HG02610 (cell line): ENCODE data around the gene SPON1.
"Not testable (repeated sequence)": the region's sequence is repeated elsewhere in the genome, so short reads cannot be mapped to it uniquely, and the experiment has no call there.

Experiments used
- ATAC-seq: cut with Tn5 transposase; IDR thresholded peaks from one replicate; pipeline ENCODE4 v1.9.1; 2021; ENCODE audit warnings: mild to moderate bottlenecking, moderate library complexity; ENCODE audit not compliant: unreplicated experiment

SPON1 gene

DNA sequence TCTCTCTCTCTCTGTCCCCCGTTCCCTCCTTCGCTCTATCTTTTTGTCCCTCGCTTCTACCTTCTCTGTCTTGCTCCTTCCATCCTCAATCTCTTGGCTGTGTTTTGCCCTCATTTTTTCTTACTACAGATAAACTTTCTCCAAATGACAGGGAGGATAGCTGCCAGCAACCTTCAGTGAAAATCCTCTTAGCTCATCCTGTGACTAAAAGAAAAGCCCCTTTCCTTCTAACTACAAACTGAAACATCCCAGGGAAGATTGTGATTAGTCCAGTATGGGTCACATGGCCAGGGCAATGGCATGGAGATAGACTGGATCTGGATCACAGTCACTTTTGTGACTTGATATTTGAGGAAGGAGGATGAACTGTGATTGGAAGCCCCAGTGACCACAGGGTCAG, 10.4 kb downstream of the SPON1 start:
- ATAC-seq: no peak

DNA sequence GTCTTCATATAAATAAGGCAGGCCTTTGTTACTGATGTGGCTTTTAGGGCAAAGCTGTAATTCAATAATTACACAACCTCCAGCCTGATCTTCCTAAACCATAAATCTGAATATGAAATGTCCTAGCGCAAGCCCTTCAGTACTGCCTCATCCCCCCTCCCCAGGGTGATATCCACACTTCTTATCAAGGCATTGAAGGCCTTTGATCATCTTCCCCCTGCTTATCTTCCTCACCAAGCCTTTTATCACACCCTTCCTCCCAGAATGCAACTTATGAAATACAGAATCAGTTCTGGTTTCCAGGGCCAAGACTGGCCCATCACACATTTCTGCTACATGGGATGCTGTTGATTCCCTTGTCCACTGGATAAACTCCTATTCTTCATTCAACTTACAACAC, 12.1 kb downstream of the SPON1 start:
- ATAC-seq: no peak

DNA sequence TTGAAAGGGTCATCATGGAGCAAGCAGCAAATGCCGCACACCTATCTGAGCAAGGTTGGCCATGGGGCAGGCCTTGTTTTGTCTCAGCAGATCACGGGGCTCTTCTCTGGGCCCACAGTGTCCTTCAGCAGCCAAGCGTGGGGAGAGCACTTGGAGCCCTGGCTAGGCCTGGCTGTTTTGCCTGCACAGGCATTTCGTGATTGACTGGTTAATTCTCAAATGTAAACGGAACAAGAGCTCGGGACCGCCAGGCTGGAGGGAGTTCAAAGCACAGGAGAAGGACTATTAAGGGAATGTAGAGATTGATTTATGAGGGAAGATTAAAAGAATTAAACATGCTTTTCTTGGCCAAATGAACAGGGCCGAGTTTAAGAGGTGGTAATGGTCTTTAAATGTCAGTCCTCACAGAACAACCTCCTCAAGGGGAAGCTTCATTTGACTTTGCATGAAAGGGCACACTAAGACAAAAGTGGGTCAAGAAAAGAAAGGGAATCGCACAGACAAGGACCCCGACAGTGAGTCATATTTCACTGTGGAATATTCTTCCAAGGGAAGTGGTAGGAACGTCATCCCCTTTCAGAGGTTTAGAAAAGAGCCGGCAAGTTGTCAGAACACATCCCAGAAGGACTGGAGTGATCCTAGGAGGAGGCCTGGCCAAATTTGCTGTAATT, 20.7 kb downstream of the SPON1 start:
- ATAC-seq: no peak

DNA sequence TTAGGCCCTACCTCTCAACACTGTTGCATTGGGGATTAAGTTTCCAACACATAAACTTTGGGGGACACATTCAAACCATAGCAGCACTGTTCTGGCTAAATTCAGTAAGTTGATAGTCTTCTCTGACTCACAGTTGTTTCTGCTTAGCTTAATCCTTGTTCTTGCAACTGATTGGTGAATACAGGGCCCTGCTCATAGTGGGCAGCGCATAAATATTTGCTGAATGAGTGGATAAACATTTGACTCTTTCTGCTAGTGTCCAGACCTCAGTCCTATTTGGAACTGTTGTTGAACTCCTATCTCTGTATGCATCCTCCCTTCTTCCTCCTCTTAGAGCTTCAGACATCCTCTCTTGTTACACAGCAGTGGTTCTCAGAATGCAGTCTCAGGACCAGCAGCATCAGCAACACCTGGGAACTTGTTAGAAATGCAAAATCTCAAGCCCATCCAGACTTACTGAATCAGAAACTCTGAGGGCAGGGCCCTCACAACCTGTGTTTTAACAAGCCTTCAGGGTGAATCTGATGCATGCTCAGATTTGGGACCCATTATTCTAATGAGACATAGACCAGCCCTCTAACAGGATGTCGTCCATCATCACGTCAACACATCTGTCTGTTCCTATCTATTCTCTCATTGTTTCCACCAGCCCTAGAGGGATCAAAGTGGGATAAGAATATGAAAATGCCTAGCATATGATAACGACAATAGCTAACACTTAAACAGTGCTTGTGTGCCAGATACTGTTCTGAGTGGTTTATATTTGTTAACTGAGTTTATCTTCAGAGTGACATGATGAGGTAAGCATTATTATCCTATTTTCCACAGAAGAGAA, 22.3 kb downstream of the SPON1 start:
- no peak for ATAC-seq

DNA sequence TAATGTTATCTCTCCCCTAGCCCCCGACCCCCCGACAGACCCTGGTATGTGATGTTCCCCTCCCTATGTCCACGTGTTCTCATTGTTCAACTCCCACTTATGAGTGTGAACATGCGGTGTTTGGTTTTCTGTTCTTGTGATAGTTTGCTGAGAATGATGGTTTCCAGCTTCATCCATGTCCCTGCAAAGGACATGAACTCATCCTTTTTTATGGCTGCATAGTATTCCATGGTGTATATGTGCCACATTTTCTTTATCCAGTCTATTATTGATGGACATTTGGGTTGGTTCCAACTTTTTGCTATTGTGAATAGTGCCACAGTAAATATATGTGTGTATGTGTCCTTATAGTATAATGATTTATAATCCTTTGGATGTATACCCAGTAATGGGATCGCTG, 24.2 kb downstream of the SPON1 start:
- not testable (repeated sequence) for ATAC-seq

DNA sequence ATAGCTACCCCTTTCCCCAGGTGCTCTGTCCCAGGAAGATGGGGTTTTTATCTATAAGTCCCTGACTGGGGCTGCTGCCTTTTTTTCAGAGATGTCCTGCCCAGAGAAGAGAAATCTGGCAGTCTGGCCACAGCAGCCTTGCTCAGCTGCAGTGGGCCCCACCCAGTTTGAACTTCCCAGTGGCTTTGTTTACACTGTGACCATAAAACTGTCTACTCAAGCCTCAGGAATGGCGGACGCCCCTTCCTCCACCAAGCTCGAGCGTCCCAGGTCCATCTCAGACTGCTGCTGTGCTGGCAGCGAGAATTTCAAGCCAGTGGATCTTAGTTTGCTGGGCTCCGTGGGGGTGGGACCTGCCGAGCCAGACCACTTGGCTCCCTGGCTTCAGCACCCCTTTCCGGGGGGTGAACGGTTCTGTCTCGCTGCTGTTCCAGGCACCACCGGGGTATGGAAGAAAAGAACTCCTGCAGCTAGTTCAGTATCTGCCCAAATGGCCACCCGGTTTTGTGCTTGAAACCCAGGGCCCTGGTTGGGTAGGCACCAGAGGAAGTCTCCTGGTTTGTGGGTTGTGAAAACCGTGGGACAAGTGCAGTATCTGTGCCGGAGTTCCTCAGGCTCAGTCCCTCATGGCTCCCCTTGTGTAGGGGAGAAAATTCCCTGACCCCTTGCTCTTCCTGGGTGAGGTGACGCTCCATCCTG, 29.8 kb downstream of the SPON1 start:
- not testable (repeated sequence) for ATAC-seq

DNA sequence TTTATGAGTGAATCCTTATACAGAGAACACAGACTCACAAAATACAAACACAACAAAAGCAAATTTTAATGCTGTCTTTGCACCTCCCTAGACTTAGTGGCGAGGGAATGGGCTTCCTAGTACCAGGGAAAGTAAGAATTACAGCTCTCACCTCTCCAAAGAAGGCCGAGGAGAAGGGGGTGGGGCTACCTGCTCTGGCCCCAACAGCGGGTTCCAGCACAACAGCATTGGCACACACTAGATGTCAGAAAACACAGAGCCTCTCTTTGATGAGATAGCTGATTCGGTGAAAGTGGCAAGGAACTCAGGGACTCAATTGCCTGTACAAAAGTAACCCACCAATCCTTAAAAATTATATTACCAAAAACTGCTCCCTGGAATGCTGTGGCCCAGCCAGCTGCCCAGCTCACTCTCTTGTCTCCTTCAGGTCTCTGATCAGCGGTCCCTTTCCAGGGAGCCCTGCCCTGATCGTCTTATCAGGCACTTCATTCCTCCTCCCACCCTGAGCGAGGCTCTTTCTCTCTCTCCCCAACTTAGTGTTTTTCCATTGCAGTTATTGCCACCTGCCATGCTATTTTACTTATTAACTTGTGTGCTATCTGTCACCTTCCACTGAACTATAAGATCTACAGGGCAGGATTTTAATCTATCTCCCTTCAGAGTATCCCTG, 30.7 kb downstream of the SPON1 start:
- ATAC-seq: no peak

DNA sequence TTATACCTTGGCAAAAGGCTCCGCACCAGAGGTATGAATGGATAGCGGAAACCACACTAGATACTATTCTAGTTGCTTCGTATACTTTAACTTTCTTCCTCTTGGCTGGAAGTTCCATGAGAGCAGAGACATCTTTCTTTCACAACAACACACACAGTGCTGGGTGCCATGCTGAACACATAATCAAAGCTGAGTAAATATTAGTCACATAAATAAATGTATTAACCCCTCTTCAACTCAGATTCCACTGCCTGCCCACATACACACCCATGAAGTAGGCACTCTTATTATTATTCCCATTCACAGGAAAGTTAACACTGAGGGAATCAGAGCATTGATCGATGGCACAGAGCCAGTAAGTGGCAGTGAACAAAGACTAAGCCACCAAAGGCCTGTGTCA, 35.4 kb downstream of the SPON1 start:
- ATAC-seq: no peak

DNA sequence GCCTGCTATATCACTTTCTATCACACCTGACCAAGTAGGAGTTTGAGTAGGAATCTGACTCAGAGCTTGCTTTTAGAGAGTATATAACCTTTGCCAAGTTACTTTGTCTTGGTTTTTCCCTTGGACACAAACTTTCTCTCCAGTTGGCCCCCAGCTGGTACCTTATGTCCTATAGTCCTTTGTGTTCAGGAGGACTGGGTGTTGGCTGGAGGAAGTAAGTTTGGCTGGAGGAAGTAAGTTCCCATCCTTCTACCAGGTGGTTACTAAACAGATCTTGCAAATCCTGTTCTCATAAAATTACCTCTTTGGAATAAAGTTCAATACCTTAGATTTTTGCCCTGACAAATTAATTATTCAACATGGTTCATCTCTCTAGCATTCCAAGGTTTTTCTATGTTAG, 37.2 kb downstream of the SPON1 start:
- ATAC-seq: no peak

DNA sequence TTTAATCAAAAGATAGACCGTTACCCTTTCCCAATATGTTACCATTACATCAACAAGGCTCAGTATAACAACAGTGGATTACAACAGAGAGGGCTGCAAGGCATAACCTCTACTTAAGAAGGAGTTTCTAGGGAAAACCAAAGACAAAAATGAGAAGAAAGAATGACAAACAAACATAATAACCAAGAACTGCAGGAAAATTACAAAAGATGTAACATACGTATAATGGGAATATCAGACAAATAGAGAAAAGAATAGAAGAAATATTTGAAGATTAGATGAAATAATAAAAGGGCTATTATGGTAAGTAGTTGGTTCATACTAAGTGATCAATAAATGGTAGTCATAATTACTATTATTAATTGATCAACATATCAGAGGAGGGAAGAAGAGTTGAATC, 39.1 kb downstream of the SPON1 start:
- no peak for ATAC-seq

DNA sequence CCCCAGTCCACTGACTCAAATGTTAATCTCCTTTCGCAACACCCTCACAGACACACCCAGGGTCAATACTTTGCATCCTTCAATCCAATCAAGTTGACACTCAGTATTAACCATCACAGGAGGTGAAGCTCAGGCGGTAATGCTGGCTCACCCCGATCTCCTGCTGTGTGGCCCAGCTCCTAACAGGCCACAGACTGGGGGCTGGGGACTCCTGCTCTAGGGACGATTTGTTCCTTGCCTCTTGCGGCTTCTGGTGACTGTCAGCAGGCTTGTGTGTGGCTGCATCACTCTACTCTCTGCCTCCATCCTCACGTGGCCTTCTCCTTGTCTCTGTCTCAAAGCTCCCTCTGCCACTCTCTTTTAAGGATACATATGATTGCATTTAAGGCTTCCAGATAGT, 45.0 kb downstream of the SPON1 start:
- no peak for ATAC-seq

DNA sequence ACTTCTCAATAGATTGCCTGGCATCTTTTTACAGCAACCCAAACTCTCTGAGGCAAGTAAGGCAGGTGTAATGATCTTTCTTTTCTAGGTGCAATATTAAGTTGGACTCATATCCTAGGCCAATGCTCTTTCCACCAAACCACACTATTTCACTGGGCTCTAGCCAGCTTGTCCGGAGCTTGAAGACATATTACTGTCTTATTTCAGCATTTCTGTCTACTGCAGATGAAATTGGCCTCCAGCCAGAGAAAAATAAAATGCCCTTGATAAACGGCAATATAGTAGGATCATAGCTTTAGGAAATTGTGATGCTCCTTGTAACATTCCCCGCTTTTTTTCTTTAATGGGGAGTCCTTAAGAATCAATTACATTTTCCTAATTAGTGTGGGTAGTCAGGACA, 48.1 kb downstream of the SPON1 start:
- ATAC-seq: no peak

DNA sequence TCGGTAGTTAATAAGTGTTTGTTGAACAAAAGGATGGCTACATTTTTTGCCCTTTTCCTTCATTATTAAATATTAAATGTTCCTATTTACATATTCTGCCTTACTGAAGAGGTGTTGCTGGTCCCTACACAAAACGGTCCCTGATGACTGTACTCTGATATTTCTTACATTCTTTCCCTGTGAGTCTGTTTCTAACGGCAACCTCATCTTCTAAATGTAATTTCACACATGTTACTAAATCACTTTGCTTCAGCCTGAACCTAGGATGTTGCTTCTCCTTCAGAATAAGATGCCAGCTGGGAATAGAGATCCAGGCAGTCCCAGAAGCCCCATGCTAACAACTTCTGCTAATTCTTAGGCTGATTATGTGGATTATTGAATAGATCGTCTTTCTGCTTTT, 50.3 kb downstream of the SPON1 start:
- no peak for ATAC-seq

DNA sequence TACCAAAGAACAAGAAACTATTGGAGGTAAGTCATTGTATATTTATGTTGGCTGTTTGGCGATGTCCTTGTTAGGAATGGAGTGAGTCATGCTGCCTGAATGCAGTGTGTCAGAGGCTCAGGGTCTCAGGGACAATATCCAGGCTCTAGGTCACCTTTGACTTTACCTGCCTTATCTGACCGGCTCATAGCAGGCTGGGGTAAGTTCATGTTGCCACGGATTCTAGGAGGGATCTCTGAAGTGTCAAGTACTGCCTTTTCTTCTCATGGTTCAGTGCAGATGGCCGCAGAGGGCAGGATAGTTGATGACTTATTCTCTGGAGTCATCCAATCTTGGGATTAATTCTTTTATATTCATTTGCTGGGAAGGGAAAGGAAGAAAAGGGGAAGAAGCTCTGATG, 53.2 kb downstream of the SPON1 start:
- ATAC-seq: no peak

DNA sequence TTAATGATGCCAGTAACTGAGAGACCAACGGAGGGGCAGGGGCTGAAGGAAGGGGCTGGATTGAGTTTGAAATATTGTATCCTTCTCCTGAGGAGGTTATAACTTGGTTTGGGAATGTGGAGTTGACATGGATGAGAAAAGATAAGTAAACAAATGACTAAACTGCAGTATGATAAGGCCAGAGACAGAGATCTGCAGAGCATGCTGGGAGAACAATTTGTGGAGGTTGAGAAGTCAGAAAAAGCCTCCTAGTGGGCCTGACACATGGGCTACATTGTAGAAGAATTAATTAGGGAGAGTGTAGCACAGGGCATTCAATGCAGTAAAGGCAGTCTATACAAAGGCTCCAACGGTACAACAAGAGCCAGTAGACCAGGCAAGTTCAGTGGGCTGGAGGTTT, 55.9 kb downstream of the SPON1 start:
- no peak for ATAC-seq

DNA sequence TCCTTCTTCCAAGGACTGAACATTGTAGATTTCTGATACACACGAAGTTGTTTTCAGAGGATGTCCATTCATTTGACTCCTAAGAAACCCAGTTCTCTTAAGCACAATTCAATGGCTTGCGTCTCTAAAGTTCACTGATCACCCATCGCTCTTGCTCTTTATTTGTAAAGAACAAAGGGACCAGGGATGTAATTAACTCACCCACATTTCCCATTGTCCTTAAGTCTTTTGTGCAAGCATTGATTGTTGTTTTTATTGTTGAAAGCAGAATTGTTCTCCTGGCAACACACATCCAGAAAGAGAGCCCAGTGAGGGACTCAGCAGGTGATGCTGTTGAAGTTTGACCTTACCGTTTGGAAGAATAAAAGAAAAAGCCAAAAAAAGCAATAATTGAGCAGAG, 59.2 kb downstream of the SPON1 start:
- no peak for ATAC-seq

DNA sequence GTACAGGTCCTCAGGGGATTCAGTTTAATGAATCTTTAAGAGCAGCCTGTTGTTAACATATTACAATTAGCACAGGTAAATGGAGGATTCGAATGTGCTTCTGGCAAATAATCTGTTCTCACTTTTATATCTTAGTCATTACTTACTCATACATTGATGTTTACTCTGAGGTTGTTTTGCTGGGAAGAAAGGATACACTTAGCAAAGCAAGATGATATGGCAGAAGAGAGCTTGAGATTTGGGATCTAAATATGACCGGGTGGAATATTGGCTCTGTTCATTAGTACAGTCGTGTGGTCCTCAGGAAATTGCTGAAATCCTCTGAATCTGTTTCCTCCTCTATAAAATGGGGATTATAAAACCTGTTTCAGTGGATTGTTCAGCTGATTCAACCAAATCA, 59.7 kb downstream of the SPON1 start:
- no peak for ATAC-seq

DNA sequence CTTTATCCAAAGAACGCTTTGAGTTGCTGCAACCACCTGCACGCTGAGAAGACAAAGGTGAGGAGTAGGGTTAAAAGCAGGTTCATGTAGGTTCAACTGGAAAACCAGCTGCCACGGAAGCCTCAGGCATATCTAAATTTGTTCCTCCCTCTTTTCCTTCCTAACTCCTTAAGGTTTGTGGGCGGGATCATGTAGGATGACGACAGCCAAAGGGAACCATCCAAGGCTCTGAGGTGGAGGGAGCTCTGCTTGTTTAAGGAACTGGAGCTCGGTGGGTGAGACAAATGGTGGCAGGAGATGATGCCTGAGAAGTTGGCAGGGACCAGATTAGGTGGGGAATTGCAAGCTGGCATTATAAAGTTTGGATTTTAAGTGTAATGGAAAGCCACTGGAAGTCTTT, 60.3 kb downstream of the SPON1 start:
- ATAC-seq: no peak

DNA sequence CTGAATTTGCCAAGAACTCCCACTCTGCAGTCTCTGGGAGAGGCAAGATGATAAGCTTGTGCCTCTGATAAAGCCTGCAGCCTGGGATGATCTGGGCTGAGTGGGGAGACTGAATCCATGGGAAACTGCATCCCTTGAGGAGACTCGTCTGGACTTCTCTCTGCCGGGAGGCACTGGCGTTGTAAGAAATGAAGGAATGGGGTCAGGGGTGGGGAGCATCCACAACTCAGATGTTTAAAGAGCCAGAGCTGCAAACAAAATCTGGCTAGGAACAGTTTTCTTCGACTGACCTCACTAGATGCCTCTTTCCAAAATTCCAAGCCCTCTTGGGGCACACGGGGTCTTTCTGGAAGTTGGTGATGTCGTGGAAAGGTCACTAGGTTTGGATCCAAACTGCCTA, 64.4 kb downstream of the SPON1 start:
- no peak for ATAC-seq

DNA sequence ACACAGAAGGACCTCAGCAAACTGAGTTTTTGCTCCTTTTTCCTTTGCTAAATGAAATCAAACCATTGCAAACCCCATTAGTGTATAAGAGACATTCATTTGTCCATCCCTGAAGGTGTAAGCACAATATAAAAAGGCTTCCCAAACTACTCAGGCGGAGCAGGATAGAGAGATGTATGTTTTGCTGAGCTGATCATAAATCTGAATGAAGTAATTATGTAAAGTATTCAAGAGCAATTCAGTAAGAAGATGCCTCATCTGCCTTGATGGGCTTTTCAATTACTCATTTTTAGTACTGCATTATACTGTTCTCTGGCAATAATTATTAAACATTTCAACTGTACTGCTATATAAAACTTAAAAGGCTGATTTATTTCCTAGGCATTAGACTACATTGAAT, 65.0 kb downstream of the SPON1 start:
- ATAC-seq: no peak

DNA sequence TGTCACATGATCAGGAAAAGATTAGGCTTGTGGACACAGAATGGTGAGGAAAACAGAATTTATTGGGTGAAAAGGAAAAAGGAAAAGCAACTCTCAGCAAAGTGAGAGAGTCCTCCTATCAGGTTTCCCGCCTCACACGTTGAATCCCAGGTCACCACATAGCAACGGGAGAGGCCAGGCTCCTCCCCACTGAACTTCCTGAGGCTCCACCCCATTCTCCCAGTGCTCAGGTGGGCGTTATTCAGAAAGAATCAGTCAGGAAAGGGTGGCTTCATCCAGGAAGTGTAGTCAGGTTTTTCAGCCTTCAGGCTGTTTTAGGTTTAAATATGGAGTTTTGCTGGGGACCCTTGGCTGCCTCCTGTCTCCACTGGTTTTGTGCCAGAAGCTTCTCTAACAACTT, 66.9 kb downstream of the SPON1 start:
- ATAC-seq: no peak
